IMR-90 (cell line): ENCODE data around the gene UAP1. TPM values are rescaled to one million over a fixed set of nuclear protein-coding genes. Genes with fewer than 3 reads are reported as not detected.

Experiments
- ATAC-seq: fragments of 200-7000 bp; cut with Tn5 transposase; 2 replicates; pipeline ENCODE4 v1.9.1; 2020; ENCODE audit warnings: low read depth, mild to moderate bottlenecking, moderate library complexity
- BruUV-seq: library from RNA; stranded (reverse); fragments of 400-500 nt; replicated peaks from 2 replicates; lab custom pipeline; 2021; lab: Mats Ljungman, UMichigan
- CTCF ChIA-PET: fragments of 300-600 bp; formaldehyde crosslinking; extraction: SDS; loops from one replicate; lab custom pipeline; 2021; ENCODE audit warnings: antibody characterized with exemption; lab: Yijun Ruan, JAX
- POLR2A ChIA-PET: fragments of 300-600 bp; sonication (Branson Sonifier 250); formaldehyde crosslinking; loops from one replicate; lab custom pipeline; 2022; ENCODE audit warnings: antibody characterized with exemption; ENCODE audit not compliant: unreplicated experiment; lab: Charles Lee
- DNase-seq: peaks from one replicate; pipeline ENCODE4 v3.0.0; 2013
- H2AFZ ChIP-seq: replicated peaks from 2 replicates; pipeline ENCODE3; 2013; ENCODE audit warnings: low read length, mild to moderate bottlenecking; ENCODE audit not compliant: poor library complexity
- H2AK5ac ChIP-seq: 2 replicates; pipeline ENCODE4 v1.6.1; 2013; ENCODE audit warnings: low read depth, low read length, inconsistent platforms
- H2AK9ac ChIP-seq: replicated peaks from 2 replicates; pipeline ENCODE3; 2013; ENCODE audit warnings: mild to moderate bottlenecking, low read depth, low read length, moderate library complexity; ENCODE audit not compliant: poor library complexity
- H2BK120ac ChIP-seq: 2 replicates; pipeline ENCODE4 v1.6.1; 2013; ENCODE audit warnings: low read depth, low read length, inconsistent platforms
- H2BK15ac ChIP-seq: 3 replicates; pipeline ENCODE4 v1.6.1; 2013; ENCODE audit warnings: low read depth, low read length, inconsistent platforms
- H2BK20ac ChIP-seq: 2 replicates; pipeline ENCODE4 v1.6.1; 2013; ENCODE audit warnings: low read depth, mild to moderate bottlenecking, inconsistent platforms, low read length, moderate library complexity
- H2BK5ac ChIP-seq: 2 replicates; pipeline ENCODE4 v1.6.1; 2013; ENCODE audit warnings: mild to moderate bottlenecking, low read depth, low read length, inconsistent platforms; ENCODE audit not compliant: poor library complexity, severe bottlenecking
- H3K14ac ChIP-seq: replicated peaks from 2 replicates; pipeline ENCODE4 v1.6.1; 2013; ENCODE audit warnings: low read depth, low read length, inconsistent platforms
- H3K18ac ChIP-seq: 2 replicates; pipeline ENCODE4 v1.6.1; 2013; ENCODE audit warnings: low read depth, low read length, control low read depth
- H3K23ac ChIP-seq: 2 replicates; pipeline ENCODE4 v1.6.1; 2013; ENCODE audit warnings: low read depth, low read length, inconsistent platforms
- H3K27ac ChIP-seq: 2 replicates; pipeline ENCODE4 v1.5.1; 2013; ENCODE audit warnings: mild to moderate bottlenecking, control low read depth, low read length; ENCODE audit not compliant: insufficient read depth
- H3K27me3 ChIP-seq: 2 replicates; pipeline ENCODE4 v1.6.1; 2013; ENCODE audit warnings: low read length; ENCODE audit not compliant: control insufficient read depth, insufficient read depth
- H3K36me3 ChIP-seq: 2 replicates; pipeline ENCODE4 v1.6.1; 2013; ENCODE audit warnings: low read length, mixed read lengths; ENCODE audit not compliant: control insufficient read depth, insufficient read depth
- H3K4ac ChIP-seq: 2 replicates; pipeline ENCODE4 v1.6.1; 2013; ENCODE audit warnings: low read depth, low read length, inconsistent platforms
- H3K4me1 ChIP-seq: 2 replicates; pipeline ENCODE4 v1.6.1; 2013; ENCODE audit warnings: low read length, mixed read lengths; ENCODE audit not compliant: control insufficient read depth, insufficient read depth
- H3K4me2 ChIP-seq: 2 replicates; pipeline ENCODE4 v1.6.1; 2013; ENCODE audit warnings: low read depth, mild to moderate bottlenecking, control low read depth, low read length, moderate library complexity
- H3K4me3 ChIP-seq: 2 replicates; pipeline ENCODE4 v1.5.1; 2013; ENCODE audit warnings: low read depth, mild to moderate bottlenecking, control low read depth, low read length, moderate library complexity; ENCODE audit not compliant: insufficient read depth
- H3K56ac ChIP-seq: 2 replicates; pipeline ENCODE4 v1.6.1; 2013; ENCODE audit warnings: low read length, inconsistent platforms; ENCODE audit not compliant: insufficient read depth; ENCODE audit errors: extremely low read depth
- H3K79me1 ChIP-seq, 2 experiments: 2 replicates each; pipeline ENCODE4 v1.6.1; 2013; ENCODE audit warnings: low read length in 2 of 2, inconsistent platforms in 1 of 2, low read depth in 1 of 2
- H3K9ac ChIP-seq: 2 replicates; pipeline ENCODE4 v1.6.1; 2013; ENCODE audit warnings: low read depth, low read length, control low read depth
- H3K9me1 ChIP-seq: 2 replicates; pipeline ENCODE4 v1.6.1; 2013; ENCODE audit warnings: low read length, inconsistent platforms; ENCODE audit not compliant: insufficient read depth
- H3K9me3 ChIP-seq: 2 replicates; pipeline ENCODE4 v1.6.1; 2013; ENCODE audit warnings: low read length; ENCODE audit not compliant: control insufficient read depth, insufficient read depth
- H4K20me1 ChIP-seq: 2 replicates; pipeline ENCODE4 v1.6.1; 2013; ENCODE audit warnings: low read length, inconsistent platforms; ENCODE audit not compliant: insufficient read depth
- H4K5ac ChIP-seq: 2 replicates; pipeline ENCODE4 v1.6.1; 2013; ENCODE audit warnings: mild to moderate bottlenecking, low read depth, low read length, control low read depth
- H4K8ac ChIP-seq, 2 experiments: 2 replicates each; pipeline ENCODE4 v1.6.1; 2013; ENCODE audit warnings: low read depth in 2 of 2, low read length in 2 of 2, control low read depth in 1 of 2, inconsistent platforms in 1 of 2
- H4K91ac ChIP-seq: 2 replicates; pipeline ENCODE4 v1.6.1; 2013; ENCODE audit warnings: low read depth, low read length, inconsistent platforms; ENCODE audit not compliant: insufficient read depth
- CHD1 ChIP-seq: IDR thresholded peaks from 2 replicates; pipeline ENCODE4 v1.6.1; 2012; ENCODE audit warnings: low read depth, low read length, improper control_type of control experiment
- MXI1 ChIP-seq: IDR thresholded peaks from 2 replicates; pipeline ENCODE4 v1.6.1; 2012; ENCODE audit warnings: low read depth, mild to moderate bottlenecking, low read length, moderate library complexity, borderline replicate concordance
- POLR2A ChIP-seq: IDR thresholded peaks from 2 replicates; pipeline ENCODE4 v1.6.1; 2012; ENCODE audit warnings: mild to moderate bottlenecking, low read depth, low read length
- RCOR1 ChIP-seq: IDR thresholded peaks from 2 replicates; pipeline ENCODE4 v1.6.1; 2012; ENCODE audit warnings: mild to moderate bottlenecking, low read length, improper control_type of control experiment; ENCODE audit not compliant: insufficient replicate concordance
- WGBS, 2 experiments: methylation state at CpG; one replicate each; pipeline versions ENCODE4 v1.1.5 to v1.1.7; 2013; ENCODE audit warnings: missing lambda C conversion rate in 2 of 2; ENCODE audit not compliant: insufficient read length in 1 of 2; ENCODE audit errors: extremely low coverage in 2 of 2; 5-methylcytosine and 5-hydroxymethylcytosine counted together
- dilution Hi-C: fragments of 300-500 bp; cut with HindIII; formaldehyde crosslinking; loops from one replicate; pipeline ENCODE4 v1.14.3; 2018; ENCODE audit warnings: low sequenced_read_pairs; ENCODE audit not compliant: unreplicated experiment
- in situ Hi-C: fragments of 300-500 bp; cut with MboI; formaldehyde crosslinking; loops from 3 replicates; pipeline ENCODE4 v1.14.3; 2019; ENCODE audit warnings: low sequenced_read_pairs, inconsistent platforms, mixed read lengths
- intact Hi-C: fragments of 100-400 bp; cut with micrococcal nuclease; formaldehyde crosslinking; loops from 2 replicates; pipeline ENCODE4 v1.10.0; 2022
- polyA plus RNA-seq, 3 experiments: library from polyadenylated mRNA; depleted of rRNA; stranded (reverse); fragments of >200 nt; gene quantifications; 2 replicates each; pipeline ENCODE4 v1.2.3, GENCODE V29; 2012; ENCODE audit warnings: low replicate concordance in 1 of 3
- total RNA-seq: library from RNA; depleted of rRNA; stranded (reverse); fragments of >200 nt; gene quantifications from 2 replicates; pipeline ENCODE4 v1.2.3, GENCODE V29; 2012

UAP1 gene
- total and polyA plus RNA-seq, 2 of the 4 experiments (the other 2 are of a cell fraction) = 93.4 to 196 TPM

GRCh38 chr1:162568802-162569201 is 7.3 kb downstream of the UAP1 start:
- Histone ChIP-seq H2AK9ac (no peak overlapping the region), H3K27ac (no peak overlapping the region), H3K9me1 (peaks cover 9% of the 10 kb centered on the region), H3K18ac (no peak overlapping the region), H3K9me3 (no peaks in the 10 kb centered on the region), H3K4me3 (no peak overlapping the region), H2BK120ac (no peak overlapping the region), H3K4ac (no peak overlapping the region), H4K20me1 (peaks cover 28% of the 10 kb centered on the region), H3K79me1 (peaks cover 8 to 63% of the 10 kb centered on the region in 2 experiments), H3K23ac (no peak overlapping the region; the same call in 1 of the 2 replicates), H3K56ac (no peak overlapping the region), H2AFZ (no peak overlapping the region), H3K4me2 (peak overlapping the region; percentile 33; the same call in 1 of the 2 replicates), H3K9ac (no peak overlapping the region), H2BK15ac (no peak overlapping the region), H4K91ac (no peak overlapping the region), H4K8ac (no peak overlapping the region), H2BK20ac (no peak overlapping the region), H3K36me3 (peaks cover 9% of the 10 kb centered on the region), H4K5ac (peak overlapping the region; percentile 10; the same call in 1 of the 2 replicates), H2AK5ac (no peak overlapping the region), H2BK5ac (no peak overlapping the region), H3K4me1 (peaks cover 8% of the 10 kb centered on the region), H3K27me3 (no peaks in the 10 kb centered on the region), H3K14ac (0 out of 2 replicates have a peak overlapping the region, but pooled peaks have one; percentile 9)
- ATAC-seq (no peak; the same call in 1 of the 2 replicates), DNase-seq (no peak)
- WGBS, 2 experiments = no CpG with 5 or more reads among the region's 4 CpGs
- intact Hi-C loops = no loop called here
- dilution Hi-C loops = no loop called here
- CTCF ChIA-PET = interaction anchor here (1.7 kb wide), 1 partner anchor 231 kb away, joined by 3 read pairs; no protein-coding TSS in a partner anchor
- in situ Hi-C loops = no loop called here
- POLR2A ChIA-PET = no interaction called here
- BruUV-seq = no TSS peak
- TF ChIP-seq RCOR1 (no peak), POLR2A (no peak), MXI1 (no peak), CHD1 (no peak)
